Activated CD8-positive, alpha-beta T cell treated with anti-CD3 and anti-CD28 coated beads for 36 hours (primary cell): Measurements from ENCODE around the gene PCSK5. TPM values are rescaled to one million over a fixed set of nuclear protein-coding genes. Genes with fewer than 3 reads are reported as not detected.

Experiments
- ATAC-seq: fragments of 200-7000 bp; cut with Tn5 transposase; one replicate; pipeline ENCODE4 v1.10.0; 2021; ENCODE audit warnings: mild to moderate bottlenecking, moderate library complexity
- CTCF ChIA-PET: fragments of 350-600 bp; sonication (Branson Sonifier 250); formaldehyde crosslinking; loops from one replicate; lab custom pipeline; 2021; ENCODE audit warnings: antibody characterized with exemption; lab: Charles Lee
- POLR2A ChIA-PET: fragments of 350-600 bp; sonication (Branson Sonifier 250); formaldehyde crosslinking; loops from one replicate; lab custom pipeline; 2021; ENCODE audit warnings: antibody characterized with exemption; lab: Charles Lee
- DNase-seq: peaks from one replicate; pipeline ENCODE4 v3.0.0-alpha.2; 2020
- H3K27ac Mint-ChIP-seq: one replicate; pipeline ENCODE4 v1.8.0; 2021; ENCODE audit warnings: mild to moderate bottlenecking, mixed read lengths
- H3K27me3 Mint-ChIP-seq: one replicate; pipeline ENCODE4 v1.8.0; 2021; ENCODE audit warnings: mixed read lengths
- H3K36me3 Mint-ChIP-seq: one replicate; pipeline ENCODE4 v1.8.0; 2021; ENCODE audit warnings: low read depth, mixed read lengths
- H3K4me1 Mint-ChIP-seq: one replicate; pipeline ENCODE4 v1.8.0; 2021; ENCODE audit warnings: low read depth, mixed read lengths
- H3K4me3 Mint-ChIP-seq: one replicate; pipeline ENCODE4 v1.8.0; 2021; ENCODE audit warnings: mild to moderate bottlenecking, moderate library complexity, mixed read lengths
- H3K9me3 Mint-ChIP-seq: one replicate; pipeline ENCODE4 v1.8.0; 2021; ENCODE audit warnings: mixed read lengths
- intact Hi-C: fragments of 100-400 bp; cut with micrococcal nuclease; formaldehyde crosslinking; loops from one replicate; pipeline ENCODE4 v1.10.0; 2022
- total RNA-seq, 2 experiments: library from RNA; stranded (reverse); gene quantifications; one replicate each; pipeline ENCODE4 v1.2.3, GENCODE V29; 2021
- TF ChIP-seq, protein P1 (sequence below): fragments of 200-600 bp; IDR thresholded peaks from one replicate; pipeline ENCODE4 v1.8.0; 2022; ENCODE audit warnings: antibody characterized with exemption, mild to moderate bottlenecking

The PCSK5 gene
- total RNA-seq, 2 experiments from 2014 or later: 4.7 to 5.2 TPM

DNA sequence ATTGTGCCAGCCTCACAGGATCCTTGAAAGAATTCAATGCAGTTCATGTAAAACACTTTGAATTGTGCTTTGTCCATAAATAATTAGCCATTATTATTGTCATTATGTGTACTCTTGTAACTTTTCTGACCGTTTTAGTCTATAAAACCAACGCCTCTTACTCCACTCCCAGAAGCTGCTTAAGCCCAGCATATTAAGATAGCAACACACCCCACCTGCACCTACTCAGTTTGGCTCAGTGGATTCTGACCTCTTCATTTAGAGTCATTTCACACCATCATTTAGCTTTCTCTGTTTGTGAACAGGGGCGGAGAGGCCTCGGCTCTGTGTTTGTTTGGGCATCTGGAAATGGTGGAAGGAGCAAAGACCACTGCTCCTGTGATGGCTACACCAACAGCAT is 205.1 kb downstream of the PCSK5 start:
- H3K4me3 Mint-ChIP-seq: no peak overlapping the region
- intact Hi-C loops: no loop called here
- POLR2A ChIA-PET: no interaction called here
- peaks cover under 1% of the 10 kb centered on the region for H3K4me1 Mint-ChIP-seq
- no peaks in the 10 kb centered on the region for H3K27me3 Mint-ChIP-seq
- CTCF ChIA-PET: no interaction called here
- TF ChIP-seq, protein P1, sequence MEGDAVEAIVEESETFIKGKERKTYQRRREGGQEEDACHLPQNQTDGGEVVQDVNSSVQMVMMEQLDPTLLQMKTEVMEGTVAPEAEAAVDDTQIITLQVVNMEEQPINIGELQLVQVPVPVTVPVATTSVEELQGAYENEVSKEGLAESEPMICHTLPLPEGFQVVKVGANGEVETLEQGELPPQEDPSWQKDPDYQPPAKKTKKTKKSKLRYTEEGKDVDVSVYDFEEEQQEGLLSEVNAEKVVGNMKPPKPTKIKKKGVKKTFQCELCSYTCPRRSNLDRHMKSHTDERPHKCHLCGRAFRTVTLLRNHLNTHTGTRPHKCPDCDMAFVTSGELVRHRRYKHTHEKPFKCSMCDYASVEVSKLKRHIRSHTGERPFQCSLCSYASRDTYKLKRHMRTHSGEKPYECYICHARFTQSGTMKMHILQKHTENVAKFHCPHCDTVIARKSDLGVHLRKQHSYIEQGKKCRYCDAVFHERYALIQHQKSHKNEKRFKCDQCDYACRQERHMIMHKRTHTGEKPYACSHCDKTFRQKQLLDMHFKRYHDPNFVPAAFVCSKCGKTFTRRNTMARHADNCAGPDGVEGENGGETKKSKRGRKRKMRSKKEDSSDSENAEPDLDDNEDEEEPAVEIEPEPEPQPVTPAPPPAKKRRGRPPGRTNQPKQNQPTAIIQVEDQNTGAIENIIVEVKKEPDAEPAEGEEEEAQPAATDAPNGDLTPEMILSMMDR: no peak
- no peak for DNase-seq
- no peaks in the 10 kb centered on the region for H3K9me3 Mint-ChIP-seq
- peaks cover 9% of the 10 kb centered on the region for H3K36me3 Mint-ChIP-seq
- H3K27ac Mint-ChIP-seq: no peak overlapping the region
- no peak for ATAC-seq

DNA sequence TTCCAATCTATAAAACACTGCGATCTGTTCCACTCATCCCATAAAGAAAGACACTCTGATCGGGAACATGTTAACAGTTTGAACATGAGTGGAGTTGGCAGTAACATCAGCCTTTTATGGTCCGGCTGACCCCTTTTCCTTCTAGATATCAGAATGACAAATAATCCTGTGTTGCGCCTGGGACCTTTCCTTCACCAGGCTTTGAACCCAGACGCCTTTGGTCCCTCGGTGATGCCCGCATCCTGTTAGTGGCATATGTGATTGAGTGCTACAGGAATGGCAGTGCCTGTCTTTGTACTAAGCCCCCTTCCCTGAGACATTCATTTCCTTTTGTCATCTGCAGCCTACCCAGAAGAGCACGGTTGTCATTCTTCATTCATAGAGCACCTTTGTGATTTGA is 209.0 kb downstream of the PCSK5 start:
- no peaks in the 10 kb centered on the region for H3K9me3 Mint-ChIP-seq
- no peak overlapping the region for H3K27ac Mint-ChIP-seq
- POLR2A ChIA-PET: no interaction called here
- H3K36me3 Mint-ChIP-seq: peaks cover 11% of the 10 kb centered on the region
- TF ChIP-seq, protein P1: no peak
- CTCF ChIA-PET: interaction anchor here (2.9 kb wide), 1 partner anchor 10 kb away, joined by 10 read pairs; no protein-coding TSS in a partner anchor
- ATAC-seq (no peak), DNase-seq (no peak)
- intact Hi-C loops: no loop called here
- H3K4me1 Mint-ChIP-seq: peaks cover 5% of the 10 kb centered on the region
- H3K4me3 Mint-ChIP-seq: no peak overlapping the region
- H3K27me3 Mint-ChIP-seq: no peaks in the 10 kb centered on the region

DNA sequence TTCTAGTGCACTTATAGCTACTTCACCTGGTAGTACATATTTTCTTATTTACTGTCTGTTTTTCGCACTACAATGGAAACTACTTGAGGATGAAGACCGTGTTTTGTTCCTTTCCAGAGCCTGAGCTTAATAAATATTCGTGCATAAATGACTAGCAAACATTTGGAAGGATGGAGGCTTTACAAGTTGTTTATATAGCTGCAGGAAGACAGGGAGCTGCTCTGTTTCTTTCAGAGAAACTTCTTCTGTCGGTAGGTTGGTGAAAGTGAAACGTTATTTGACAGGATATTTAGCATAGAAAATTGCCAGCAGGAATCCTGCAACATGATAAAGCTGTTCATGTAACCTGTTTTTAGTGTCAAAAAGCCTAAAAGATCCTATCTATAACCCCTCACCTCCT is 210.6 kb downstream of the PCSK5 start:
- Mint-ChIP-seq H3K4me1 (peaks cover 5% of the 10 kb centered on the region), H3K9me3 (no peaks in the 10 kb centered on the region), H3K27me3 (no peaks in the 10 kb centered on the region), H3K27ac (no peak overlapping the region), H3K36me3 (peaks cover 15% of the 10 kb centered on the region), H3K4me3 (no peak overlapping the region)
- ChIA-PET CTCF (interaction anchor here (1.1 to 2.9 kb wide), 2 partner anchors 9 to 10 kb away, joined by 4 to 10 read pairs; no protein-coding TSS in a partner anchor), POLR2A (no interaction called here)
- DNase-seq: no peak
- TF ChIP-seq, protein P1: no peak
- ATAC-seq: no peak
- intact Hi-C loops: loop anchor here (10.0 kb wide), 1 partner anchor 64 kb away; no protein-coding TSS in a partner anchor

DNA sequence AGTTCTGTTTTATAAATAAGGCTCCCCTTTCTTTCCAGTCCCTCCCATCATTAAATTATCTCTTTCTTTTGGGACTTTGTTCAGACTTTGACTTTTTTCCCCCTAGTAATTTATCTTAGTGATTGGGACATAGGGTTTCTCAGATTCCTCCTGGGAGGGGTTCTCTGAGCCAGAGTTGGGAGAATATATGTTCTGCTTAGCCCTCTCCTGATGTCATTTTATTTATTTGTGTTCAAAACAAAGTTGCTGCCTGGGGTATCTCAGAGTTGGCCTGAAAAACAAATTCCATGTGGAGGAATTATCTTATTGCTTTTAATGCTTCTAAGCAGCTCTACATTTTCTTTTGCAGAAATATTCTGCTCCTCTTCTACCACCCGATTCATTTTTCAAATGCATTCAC is 211.0 kb downstream of the PCSK5 start:
- intact Hi-C loops: loop anchor here (10.0 kb wide), 1 partner anchor 63 kb away; no protein-coding TSS in a partner anchor
- POLR2A ChIA-PET: no interaction called here
- Mint-ChIP-seq H3K9me3 (no peaks in the 10 kb centered on the region), H3K36me3 (peaks cover 15% of the 10 kb centered on the region), H3K27me3 (no peaks in the 10 kb centered on the region), H3K27ac (no peak overlapping the region), H3K4me3 (no peak overlapping the region), H3K4me1 (peaks cover 5% of the 10 kb centered on the region)
- TF ChIP-seq, protein P1: no peak
- CTCF ChIA-PET: interaction anchor here (1.1 to 2.9 kb wide), 2 partner anchors 8 to 11 kb away, joined by 4 to 10 read pairs; no protein-coding TSS in a partner anchor
- DNase-seq: no peak
- no peak for ATAC-seq

DNA sequence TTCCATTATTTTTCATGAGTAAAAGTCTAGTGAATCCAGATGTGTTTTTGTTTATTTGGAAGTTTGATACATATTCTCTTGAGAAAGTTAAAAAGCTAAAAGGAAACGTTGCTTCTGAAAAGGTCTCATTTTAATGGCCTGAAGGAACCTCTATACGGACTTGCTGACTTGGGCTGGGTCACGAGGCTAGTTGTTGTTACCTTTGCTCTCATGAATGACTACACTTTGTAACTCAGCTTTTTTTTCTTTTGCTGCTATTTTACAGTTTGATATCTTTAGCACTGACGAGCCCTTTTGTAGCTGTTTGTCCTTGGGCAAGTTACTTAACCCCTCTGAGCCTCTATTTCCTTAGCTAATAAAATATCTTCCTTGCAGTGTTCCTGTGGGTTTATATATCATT is 211.5 kb downstream of the PCSK5 start:
- H3K27me3 Mint-ChIP-seq: no peaks in the 10 kb centered on the region
- POLR2A ChIA-PET: interaction anchor here (0.6 kb wide), 1 partner anchor 36 kb away, joined by 4 read pairs; no protein-coding TSS in a partner anchor
- H3K4me3 Mint-ChIP-seq: no peak overlapping the region
- DNase-seq: no peak
- ATAC-seq: no peak
- CTCF ChIA-PET: interaction anchor here (0.6 to 2.9 kb wide), 3 partner anchors 8 to 1018 kb away, joined by 3 to 10 read pairs (median 3); no protein-coding TSS in a partner anchor
- peaks cover 5% of the 10 kb centered on the region for H3K4me1 Mint-ChIP-seq
- peaks cover 15% of the 10 kb centered on the region for H3K36me3 Mint-ChIP-seq
- TF ChIP-seq, protein P1: no peak
- intact Hi-C loops: loop anchor here (10.0 kb wide), 1 partner anchor 63 kb away; no protein-coding TSS in a partner anchor
- H3K9me3 Mint-ChIP-seq: no peaks in the 10 kb centered on the region
- no peak overlapping the region for H3K27ac Mint-ChIP-seq
